ENCODE data around the gene DAAM2. TPM values are rescaled to one million over a fixed set of nuclear protein-coding genes. Genes with fewer than 3 reads are reported as not detected.

Gene DAAM2
- total RNA-seq, 2 experiments from 2014 or later = not detected

GRCh38 chr6:39922821-39923220 lies 130.6 kb downstream of the DAAM2 start:
- Histone ChIP-seq H3K4me1 (ENCODE audit: insufficient read depth, low read length) (no peaks in the 10 kb centered on the region), H3K27ac (ENCODE audit: low read depth in 1 of 2, low read length in 2 of 2) (no peak overlapping the region), H3K4me3 (ENCODE audit: low read length) (no peak overlapping the region), H3K9me3 (ENCODE audit: control insufficient read depth in 1 of 2, insufficient read depth in 1 of 2, low read length in 2 of 2) (peaks cover 0 to 16% of the 10 kb centered on the region in 2 experiments), H3K27me3 (ENCODE audit: control insufficient read depth in 1 of 2, insufficient read depth in 2 of 2, low read length in 2 of 2) (no peaks in the 10 kb centered on the region), H3K36me3 (ENCODE audit: insufficient read depth, low read length) (no peaks in the 10 kb centered on the region)
- no peak for ATAC-seq (ENCODE audit: poor library complexity)
- DNase-seq = no peak
- Mint-ChIP-seq H3K27me3 (no peaks in the 10 kb centered on the region), H3K36me3 (ENCODE audit: low read depth) (peaks cover 47% of the 10 kb centered on the region), H3K4me3 (no peak overlapping the region), H3K4me1 (ENCODE audit: low read depth) (peaks cover 21% of the 10 kb centered on the region), H3K27ac (no peak overlapping the region), H3K9me3 (no peaks in the 10 kb centered on the region)
- CTCF ChIA-PET = no interaction called here
- POLR2A ChIA-PET = no interaction called here
- TF ChIP-seq, protein P1, sequence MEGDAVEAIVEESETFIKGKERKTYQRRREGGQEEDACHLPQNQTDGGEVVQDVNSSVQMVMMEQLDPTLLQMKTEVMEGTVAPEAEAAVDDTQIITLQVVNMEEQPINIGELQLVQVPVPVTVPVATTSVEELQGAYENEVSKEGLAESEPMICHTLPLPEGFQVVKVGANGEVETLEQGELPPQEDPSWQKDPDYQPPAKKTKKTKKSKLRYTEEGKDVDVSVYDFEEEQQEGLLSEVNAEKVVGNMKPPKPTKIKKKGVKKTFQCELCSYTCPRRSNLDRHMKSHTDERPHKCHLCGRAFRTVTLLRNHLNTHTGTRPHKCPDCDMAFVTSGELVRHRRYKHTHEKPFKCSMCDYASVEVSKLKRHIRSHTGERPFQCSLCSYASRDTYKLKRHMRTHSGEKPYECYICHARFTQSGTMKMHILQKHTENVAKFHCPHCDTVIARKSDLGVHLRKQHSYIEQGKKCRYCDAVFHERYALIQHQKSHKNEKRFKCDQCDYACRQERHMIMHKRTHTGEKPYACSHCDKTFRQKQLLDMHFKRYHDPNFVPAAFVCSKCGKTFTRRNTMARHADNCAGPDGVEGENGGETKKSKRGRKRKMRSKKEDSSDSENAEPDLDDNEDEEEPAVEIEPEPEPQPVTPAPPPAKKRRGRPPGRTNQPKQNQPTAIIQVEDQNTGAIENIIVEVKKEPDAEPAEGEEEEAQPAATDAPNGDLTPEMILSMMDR (IDR thresholded peaks at IDR 0.05) = no peak
- intact Hi-C loops (cut with DNase I, micrococcal nuclease) = no loop called here

DNA sequence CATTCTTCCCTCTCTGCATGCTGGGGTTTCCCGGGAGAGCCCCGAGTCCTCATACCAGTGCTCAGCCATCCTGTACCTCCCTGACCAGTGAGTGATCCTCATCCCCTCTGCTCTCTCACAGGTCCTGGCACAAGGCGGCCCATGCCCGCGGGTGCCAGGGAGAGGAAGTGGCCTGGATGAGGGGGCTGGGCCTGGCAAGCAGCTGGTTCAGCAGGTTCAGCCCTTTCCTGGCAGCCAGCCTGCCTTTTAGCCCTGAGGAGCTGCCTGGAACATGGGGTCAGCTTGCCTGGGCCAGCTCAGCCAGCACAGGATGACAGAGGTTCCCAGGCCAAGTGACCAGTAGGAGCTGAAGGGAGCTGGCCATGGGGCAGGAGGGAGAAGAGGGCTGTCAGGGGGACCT lies 131.2 kb downstream of the DAAM2 start:
- no peak overlapping the region for H3K27ac ChIP-seq (ENCODE audit: low read depth in 1 of 2, low read length in 2 of 2)
- H3K36me3 ChIP-seq (ENCODE audit: insufficient read depth, low read length) = no peaks in the 10 kb centered on the region
- ChIA-PET POLR2A (interaction anchor here (0.6 kb wide), 1 partner anchor 12 kb away, joined by 3 read pairs; no protein-coding TSS in a partner anchor), CTCF (no interaction called here)
- DNase-seq = no peak
- no peak for ATAC-seq (ENCODE audit: poor library complexity)
- peaks cover 47% of the 10 kb centered on the region for H3K36me3 Mint-ChIP-seq (ENCODE audit: low read depth)
- H3K4me1 Mint-ChIP-seq (ENCODE audit: low read depth) = peaks cover 21% of the 10 kb centered on the region
- no peaks in the 10 kb centered on the region for H3K27me3 Mint-ChIP-seq
- no peaks in the 10 kb centered on the region for H3K9me3 Mint-ChIP-seq
- TF ChIP-seq, protein P1 (IDR thresholded peaks at IDR 0.05) = no peak
- peaks cover 0 to 16% of the 10 kb centered on the region in 2 experiments for H3K9me3 ChIP-seq (ENCODE audit: control insufficient read depth in 1 of 2, insufficient read depth in 1 of 2, low read length in 2 of 2)
- intact Hi-C loops (cut with DNase I, micrococcal nuclease) = no loop called here
- no peak overlapping the region for H3K4me3 Mint-ChIP-seq
- no peak overlapping the region for H3K4me3 ChIP-seq (ENCODE audit: low read length)
- no peaks in the 10 kb centered on the region for H3K4me1 ChIP-seq (ENCODE audit: insufficient read depth, low read length)
- no peak overlapping the region for H3K27ac Mint-ChIP-seq
- H3K27me3 ChIP-seq (ENCODE audit: control insufficient read depth in 1 of 2, insufficient read depth in 2 of 2, low read length in 2 of 2) = no peaks in the 10 kb centered on the region

DNA sequence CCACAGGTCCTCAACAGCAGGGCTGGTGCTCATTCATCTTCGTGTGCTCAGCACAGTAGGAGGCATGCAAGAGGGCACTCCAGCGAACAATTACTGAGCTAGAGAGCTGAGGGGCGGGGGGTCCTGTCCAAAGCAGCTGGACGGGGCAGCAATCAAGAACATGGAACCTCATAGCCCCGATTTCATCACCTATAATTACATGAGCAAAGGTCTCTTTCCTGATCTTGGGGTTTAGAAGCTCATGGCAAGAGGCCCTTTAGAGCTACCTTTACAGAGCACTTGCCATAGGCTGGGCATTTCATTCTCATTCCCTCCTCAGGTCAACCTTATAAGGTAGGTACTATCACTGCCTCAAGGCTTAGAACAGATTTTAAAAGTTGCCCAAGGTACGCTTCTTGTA lies 131.7 kb downstream of the DAAM2 start:
- intact Hi-C loops (cut with DNase I, micrococcal nuclease) = no loop called here
- H3K36me3 Mint-ChIP-seq (ENCODE audit: low read depth) = peaks cover 47% of the 10 kb centered on the region
- H3K9me3 ChIP-seq (ENCODE audit: control insufficient read depth in 1 of 2, insufficient read depth in 1 of 2, low read length in 2 of 2) = peaks cover 0 to 16% of the 10 kb centered on the region in 2 experiments
- no peak overlapping the region for H3K27ac Mint-ChIP-seq
- no peaks in the 10 kb centered on the region for H3K27me3 Mint-ChIP-seq
- H3K4me3 ChIP-seq (ENCODE audit: low read length) = no peak overlapping the region
- no peak for DNase-seq
- peaks cover 21% of the 10 kb centered on the region for H3K4me1 Mint-ChIP-seq (ENCODE audit: low read depth)
- H3K27ac ChIP-seq (ENCODE audit: low read depth in 1 of 2, low read length in 2 of 2) = no peak overlapping the region
- ATAC-seq (ENCODE audit: poor library complexity) = no peak
- POLR2A ChIA-PET = interaction anchor here (0.6 kb wide), 1 partner anchor 12 kb away, joined by 3 read pairs; no protein-coding TSS in a partner anchor
- no peaks in the 10 kb centered on the region for H3K27me3 ChIP-seq (ENCODE audit: control insufficient read depth in 1 of 2, insufficient read depth in 2 of 2, low read length in 2 of 2)
- no peaks in the 10 kb centered on the region for H3K4me1 ChIP-seq (ENCODE audit: insufficient read depth, low read length)
- H3K36me3 ChIP-seq (ENCODE audit: insufficient read depth, low read length) = no peaks in the 10 kb centered on the region
- no peaks in the 10 kb centered on the region for H3K9me3 Mint-ChIP-seq
- CTCF ChIA-PET = no interaction called here
- H3K4me3 Mint-ChIP-seq = no peak overlapping the region
- TF ChIP-seq, protein P1 (IDR thresholded peaks at IDR 0.05) = no peak
